HG03442 (cell line): ENCODE data around the gene CDH4.

Experiments used
- ATAC-seq: cut with Tn5 transposase; IDR thresholded peaks from one replicate; pipeline ENCODE4 v1.9.1; 2021; ENCODE audit warnings: mild to moderate bottlenecking, moderate library complexity; ENCODE audit not compliant: unreplicated experiment

CDH4 gene

GRCh38 chr20:61790116-61790827 is 538.2 kb downstream of the CDH4 start:
- no peak for ATAC-seq

GRCh38 chr20:61791995-61792394 is 539.9 kb downstream of the CDH4 start:
- no peak for ATAC-seq

GRCh38 chr20:61795669-61796630 is 543.9 kb downstream of the CDH4 start:
- no peak for ATAC-seq

- no peak for ATAC-seq
These were observed 544.7 kb downstream of the CDH4 start for GRCh38 chr20:61796738-61797137.

- ATAC-seq = no peak
These were observed 545.1 kb downstream of the CDH4 start for GRCh38 chr20:61797200-61797599.

- ATAC-seq = no peak
These were observed 545.9 kb downstream of the CDH4 start for GRCh38 chr20:61797971-61798411.

- ATAC-seq = no peak
These were observed 546.6 kb downstream of the CDH4 start for GRCh38 chr20:61798632-61799031.

GRCh38 chr20:61799394-61799923 is 547.4 kb downstream of the CDH4 start:
- no peak for ATAC-seq

- ATAC-seq = no peak
These were observed 547.9 kb downstream of the CDH4 start for GRCh38 chr20:61799928-61800327.

GRCh38 chr20:61800359-61801064 is 548.5 kb downstream of the CDH4 start:
- ATAC-seq = no peak

- no peak for ATAC-seq
These were observed 549.0 kb downstream of the CDH4 start for GRCh38 chr20:61801065-61801360.

GRCh38 chr20:61801428-61801827 is 549.4 kb downstream of the CDH4 start:
- no peak for ATAC-seq

GRCh38 chr20:61801857-61802442 is 549.9 kb downstream of the CDH4 start:
- no peak for ATAC-seq

GRCh38 chr20:61802721-61803311 is 550.8 kb downstream of the CDH4 start:
- ATAC-seq = no peak

- no peak for ATAC-seq
These were observed 551.4 kb downstream of the CDH4 start for GRCh38 chr20:61803416-61803914.

- no peak for ATAC-seq
These were observed 552.1 kb downstream of the CDH4 start for GRCh38 chr20:61803915-61804751.

GRCh38 chr20:61804752-61805295 is 552.8 kb downstream of the CDH4 start:
- ATAC-seq = no peak

GRCh38 chr20:61805365-61805764 is 553.3 kb downstream of the CDH4 start:
- ATAC-seq = no peak

GRCh38 chr20:61805781-61806180 is 553.7 kb downstream of the CDH4 start:
- no peak for ATAC-seq
